HG03108 (cell line): ENCODE results near the gene TTC24.
"Not testable (repeated sequence)": the region's sequence is repeated elsewhere in the genome, so short reads cannot be mapped to it uniquely, and the experiment has no call there.

ENCODE experiments used
- ATAC-seq: cut with Tn5 transposase; IDR thresholded peaks from one replicate; pipeline ENCODE4 v1.9.1; 2021; ENCODE audit warnings: moderate library complexity; ENCODE audit not compliant: unreplicated experiment

The TTC24 gene

GRCh38 chr1:156579472-156579871 lies at the start of gene TTC24:
Gene TTC24 (plus strand): TSS chr1:156579723. CDS start chr1:156581365, 1,642 bp downstream.
- no peak for ATAC-seq

- ATAC-seq: no peak
Measured at GRCh38 chr1:156530006-156530405, 49.5 kb upstream of the TTC24 start.

- no peak for ATAC-seq
Measured at GRCh38 chr1:156532374-156532773, 47.1 kb upstream of the TTC24 start.

- ATAC-seq: no peak
Measured at GRCh38 chr1:156533568-156534220, 45.8 kb upstream of the TTC24 start.

- ATAC-seq: no peak
Measured at GRCh38 chr1:156534424-156535060, 45.0 kb upstream of the TTC24 start.

GRCh38 chr1:156537027-156537426 lies 42.5 kb upstream of the TTC24 start:
- no peak for ATAC-seq

- ATAC-seq: no peak
Measured at GRCh38 chr1:156538711-156539440, 40.6 kb upstream of the TTC24 start.

GRCh38 chr1:156539818-156540355 lies 39.6 kb upstream of the TTC24 start:
- ATAC-seq: no peak

GRCh38 chr1:156540955-156541354 lies 38.6 kb upstream of the TTC24 start:
- no peak for ATAC-seq

GRCh38 chr1:156543066-156543465 lies 36.5 kb upstream of the TTC24 start:
- ATAC-seq: no peak

GRCh38 chr1:156544592-156545102 lies 34.9 kb upstream of the TTC24 start:
- no peak for ATAC-seq

GRCh38 chr1:156546267-156546666 lies 33.3 kb upstream of the TTC24 start:
- ATAC-seq: no peak

- ATAC-seq: no peak
Measured at GRCh38 chr1:156547434-156547833, 32.1 kb upstream of the TTC24 start.

GRCh38 chr1:156547982-156548381 lies 31.5 kb upstream of the TTC24 start:
- ATAC-seq: no peak

GRCh38 chr1:156549390-156549789 lies 30.1 kb upstream of the TTC24 start:
- no peak for ATAC-seq

- ATAC-seq: no peak
Measured at GRCh38 chr1:156549831-156550230, 29.7 kb upstream of the TTC24 start.

- no peak for ATAC-seq
Measured at GRCh38 chr1:156550346-156550745, 29.2 kb upstream of the TTC24 start.

- ATAC-seq: no peak
Measured at GRCh38 chr1:156551066-156551643, 28.4 kb upstream of the TTC24 start.

GRCh38 chr1:156551869-156552268 lies 27.7 kb upstream of the TTC24 start:
- ATAC-seq: no peak

GRCh38 chr1:156552518-156552917 lies 27.0 kb upstream of the TTC24 start:
- no peak for ATAC-seq

- ATAC-seq: not testable (repeated sequence)
Measured at GRCh38 chr1:156552937-156553336, 26.6 kb upstream of the TTC24 start.
